Measurements from ENCODE around the gene DIPK1A.

DNA sequence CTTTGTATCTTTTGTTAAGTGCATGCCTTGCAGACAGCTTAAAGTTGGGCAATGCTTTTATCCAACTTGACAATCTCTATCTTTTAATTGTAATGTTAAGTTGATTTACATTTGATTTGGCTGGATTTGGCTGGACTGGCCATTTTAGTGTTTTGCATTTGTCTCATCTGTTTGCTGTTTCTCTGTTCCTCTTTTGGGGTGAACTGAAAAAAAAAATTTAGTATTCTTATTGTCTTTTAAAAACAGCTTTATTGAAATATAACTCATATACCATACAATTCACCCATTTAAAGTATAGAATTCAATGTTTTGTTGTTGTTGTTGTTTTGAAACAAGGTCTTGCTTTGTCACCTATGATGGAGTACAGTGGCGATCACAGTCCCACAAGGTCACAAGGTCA lies 34.4 kb downstream of the DIPK1A start:
- TF ChIP-seq, protein P1, sequence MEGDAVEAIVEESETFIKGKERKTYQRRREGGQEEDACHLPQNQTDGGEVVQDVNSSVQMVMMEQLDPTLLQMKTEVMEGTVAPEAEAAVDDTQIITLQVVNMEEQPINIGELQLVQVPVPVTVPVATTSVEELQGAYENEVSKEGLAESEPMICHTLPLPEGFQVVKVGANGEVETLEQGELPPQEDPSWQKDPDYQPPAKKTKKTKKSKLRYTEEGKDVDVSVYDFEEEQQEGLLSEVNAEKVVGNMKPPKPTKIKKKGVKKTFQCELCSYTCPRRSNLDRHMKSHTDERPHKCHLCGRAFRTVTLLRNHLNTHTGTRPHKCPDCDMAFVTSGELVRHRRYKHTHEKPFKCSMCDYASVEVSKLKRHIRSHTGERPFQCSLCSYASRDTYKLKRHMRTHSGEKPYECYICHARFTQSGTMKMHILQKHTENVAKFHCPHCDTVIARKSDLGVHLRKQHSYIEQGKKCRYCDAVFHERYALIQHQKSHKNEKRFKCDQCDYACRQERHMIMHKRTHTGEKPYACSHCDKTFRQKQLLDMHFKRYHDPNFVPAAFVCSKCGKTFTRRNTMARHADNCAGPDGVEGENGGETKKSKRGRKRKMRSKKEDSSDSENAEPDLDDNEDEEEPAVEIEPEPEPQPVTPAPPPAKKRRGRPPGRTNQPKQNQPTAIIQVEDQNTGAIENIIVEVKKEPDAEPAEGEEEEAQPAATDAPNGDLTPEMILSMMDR (IDR thresholded peaks at IDR 0.05; ENCODE audit: low read length), result no peak
- no peak for TF ChIP-seq EZH2 (optimal IDR thresholded peaks at IDR 0.05; ENCODE audit: low read depth, low read length)
- no peak for TF ChIP-seq EZH2phosphoT487 (IDR thresholded peaks at IDR 0.05; ENCODE audit: low read length)
